DND-41 (cell line): ENCODE measurements around the gene CHAC1.

ENCODE experiments used
- EZH2 ChIP-seq: IDR thresholded peaks from 3 replicates; pipeline ENCODE4 v1.6.1; 2012; ENCODE audit warnings: borderline replicate concordance, low read depth, mild to moderate bottlenecking, moderate library complexity, low read length, inconsistent platforms; ENCODE audit not compliant: severe bottlenecking
- TF ChIP-seq, protein P1 (sequence below): IDR thresholded peaks from 2 replicates; pipeline ENCODE4 v1.5.1; 2012; ENCODE audit warnings: borderline replicate concordance, low read length, moderate library complexity, mild to moderate bottlenecking; ENCODE audit not compliant: poor library complexity, severe bottlenecking; ENCODE audit errors: extremely low read depth

DNA sequence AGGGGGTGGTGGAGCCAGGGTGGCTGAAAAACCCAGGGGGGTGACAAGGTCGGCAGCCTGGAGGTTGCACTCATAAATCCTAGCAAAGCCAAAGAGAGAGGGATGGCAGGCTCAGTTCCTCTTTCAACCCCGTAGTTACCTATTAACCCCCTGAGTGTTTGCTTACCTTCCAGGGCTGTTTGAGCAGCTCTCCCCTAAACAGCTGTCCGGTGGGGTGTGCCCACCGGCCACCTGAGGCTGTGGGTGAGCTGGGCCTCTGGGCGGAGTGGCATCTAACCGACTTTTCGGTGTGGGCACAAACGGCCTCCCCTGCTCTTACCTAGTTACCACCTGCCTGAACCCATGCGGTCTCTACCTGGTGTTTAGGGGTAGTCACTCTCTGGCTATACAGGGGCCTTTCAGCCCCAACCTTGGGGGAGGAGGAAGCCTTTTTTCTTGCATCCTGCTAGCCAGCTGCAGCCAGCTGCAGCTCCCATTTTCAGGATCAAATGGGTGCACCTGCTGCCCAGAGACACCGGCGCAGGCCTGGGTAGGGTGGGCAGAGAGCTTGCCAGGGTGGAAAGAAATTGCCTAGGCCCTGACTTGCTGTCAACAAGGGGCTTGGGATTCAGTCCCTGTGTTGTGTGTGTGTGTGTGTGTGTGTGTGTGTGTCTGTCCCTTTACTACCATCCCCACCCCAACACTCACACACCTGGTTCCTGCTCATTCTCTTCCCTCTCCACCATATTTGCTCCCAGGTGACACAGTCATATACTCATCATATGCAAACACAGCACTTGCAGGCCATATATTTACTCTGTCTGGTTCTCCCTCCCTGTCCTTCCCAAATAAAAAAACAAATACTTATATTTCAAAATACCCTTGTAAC, 20.4 kb upstream of the CHAC1 start:
- TF ChIP-seq, protein P1, sequence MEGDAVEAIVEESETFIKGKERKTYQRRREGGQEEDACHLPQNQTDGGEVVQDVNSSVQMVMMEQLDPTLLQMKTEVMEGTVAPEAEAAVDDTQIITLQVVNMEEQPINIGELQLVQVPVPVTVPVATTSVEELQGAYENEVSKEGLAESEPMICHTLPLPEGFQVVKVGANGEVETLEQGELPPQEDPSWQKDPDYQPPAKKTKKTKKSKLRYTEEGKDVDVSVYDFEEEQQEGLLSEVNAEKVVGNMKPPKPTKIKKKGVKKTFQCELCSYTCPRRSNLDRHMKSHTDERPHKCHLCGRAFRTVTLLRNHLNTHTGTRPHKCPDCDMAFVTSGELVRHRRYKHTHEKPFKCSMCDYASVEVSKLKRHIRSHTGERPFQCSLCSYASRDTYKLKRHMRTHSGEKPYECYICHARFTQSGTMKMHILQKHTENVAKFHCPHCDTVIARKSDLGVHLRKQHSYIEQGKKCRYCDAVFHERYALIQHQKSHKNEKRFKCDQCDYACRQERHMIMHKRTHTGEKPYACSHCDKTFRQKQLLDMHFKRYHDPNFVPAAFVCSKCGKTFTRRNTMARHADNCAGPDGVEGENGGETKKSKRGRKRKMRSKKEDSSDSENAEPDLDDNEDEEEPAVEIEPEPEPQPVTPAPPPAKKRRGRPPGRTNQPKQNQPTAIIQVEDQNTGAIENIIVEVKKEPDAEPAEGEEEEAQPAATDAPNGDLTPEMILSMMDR, result no peak
- TF ChIP-seq EZH2, result no peak
